WI38 (cell line): ENCODE results near the gene ZC3H8.

Experiments used
- H3K4me3 ChIP-seq: 2 replicates; pipeline ENCODE4 v1.5.1; 2011; ENCODE audit warnings: low read depth, mild to moderate bottlenecking, control low read depth, low read length
- TF ChIP-seq, protein P1 (sequence below): IDR thresholded peaks from 2 replicates; pipeline ENCODE4 v1.5.1; 2012; ENCODE audit warnings: low read depth, mild to moderate bottlenecking, control low read depth, low read length

Gene ZC3H8

DNA sequence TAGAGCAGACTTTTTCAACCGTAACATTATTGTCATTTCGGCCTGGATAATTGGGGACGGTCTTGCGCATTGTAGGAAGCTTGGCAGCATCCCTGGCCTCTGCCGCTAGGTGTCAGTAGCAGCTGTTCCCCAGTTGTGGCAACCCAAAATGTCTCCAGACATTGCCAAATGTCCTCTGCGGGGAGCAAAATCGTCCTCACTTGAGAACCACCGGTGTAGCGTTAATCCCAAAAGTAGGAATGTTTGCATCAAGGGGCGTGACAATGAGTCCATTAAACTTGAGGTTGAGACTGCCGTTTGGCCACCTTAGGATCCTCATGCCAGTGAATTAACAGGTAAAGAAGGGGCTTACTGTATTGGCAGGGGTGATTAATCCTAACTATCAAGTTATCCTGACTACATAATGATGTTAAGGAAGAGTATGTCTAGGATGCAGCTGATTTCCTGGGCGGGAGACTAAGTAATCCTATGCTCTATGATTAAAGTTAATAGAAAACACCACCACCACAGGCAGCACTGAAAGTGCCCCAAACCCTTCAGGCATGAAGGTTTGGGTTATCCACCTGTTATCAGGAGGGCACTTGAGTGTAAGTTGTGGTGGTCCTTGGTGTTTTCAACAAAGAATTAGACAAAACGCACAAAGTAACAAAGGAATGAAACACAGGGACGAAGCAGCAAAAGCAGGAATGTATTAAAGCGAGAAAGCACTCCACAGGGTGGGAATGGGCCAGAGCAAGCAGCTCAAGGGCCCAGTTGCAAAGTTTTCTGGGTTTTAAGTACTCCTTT is 4.9 kb upstream of the ZC3H8 start:
- TF ChIP-seq, protein P1, sequence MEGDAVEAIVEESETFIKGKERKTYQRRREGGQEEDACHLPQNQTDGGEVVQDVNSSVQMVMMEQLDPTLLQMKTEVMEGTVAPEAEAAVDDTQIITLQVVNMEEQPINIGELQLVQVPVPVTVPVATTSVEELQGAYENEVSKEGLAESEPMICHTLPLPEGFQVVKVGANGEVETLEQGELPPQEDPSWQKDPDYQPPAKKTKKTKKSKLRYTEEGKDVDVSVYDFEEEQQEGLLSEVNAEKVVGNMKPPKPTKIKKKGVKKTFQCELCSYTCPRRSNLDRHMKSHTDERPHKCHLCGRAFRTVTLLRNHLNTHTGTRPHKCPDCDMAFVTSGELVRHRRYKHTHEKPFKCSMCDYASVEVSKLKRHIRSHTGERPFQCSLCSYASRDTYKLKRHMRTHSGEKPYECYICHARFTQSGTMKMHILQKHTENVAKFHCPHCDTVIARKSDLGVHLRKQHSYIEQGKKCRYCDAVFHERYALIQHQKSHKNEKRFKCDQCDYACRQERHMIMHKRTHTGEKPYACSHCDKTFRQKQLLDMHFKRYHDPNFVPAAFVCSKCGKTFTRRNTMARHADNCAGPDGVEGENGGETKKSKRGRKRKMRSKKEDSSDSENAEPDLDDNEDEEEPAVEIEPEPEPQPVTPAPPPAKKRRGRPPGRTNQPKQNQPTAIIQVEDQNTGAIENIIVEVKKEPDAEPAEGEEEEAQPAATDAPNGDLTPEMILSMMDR, result peak; percentile 98

DNA sequence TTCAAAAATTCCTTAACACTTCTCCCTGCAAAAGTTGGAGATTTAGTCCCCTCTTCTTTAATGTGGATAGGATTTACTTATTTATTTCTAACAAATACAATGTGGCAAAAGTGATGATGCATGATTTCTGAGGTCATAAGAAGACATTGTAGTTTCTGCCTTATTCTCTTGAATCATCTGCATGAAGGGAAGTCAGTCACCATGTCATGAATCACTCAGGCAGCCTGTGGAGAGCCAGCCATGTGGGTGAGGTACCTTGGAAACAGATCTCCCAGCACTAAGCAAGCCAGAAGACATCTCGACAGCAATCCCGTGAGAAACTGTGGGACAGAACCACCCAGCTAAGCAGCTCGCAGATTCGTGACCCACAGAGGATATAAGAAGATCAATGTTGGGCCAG is 2.7 kb upstream of the ZC3H8 start:
- no peak overlapping the region for H3K4me3 ChIP-seq
- TF ChIP-seq, protein P1, result no peak

More for the DNA sequence above, 4.9 kb upstream of the ZC3H8 start:
- no peak overlapping the region for H3K4me3 ChIP-seq

DNA sequence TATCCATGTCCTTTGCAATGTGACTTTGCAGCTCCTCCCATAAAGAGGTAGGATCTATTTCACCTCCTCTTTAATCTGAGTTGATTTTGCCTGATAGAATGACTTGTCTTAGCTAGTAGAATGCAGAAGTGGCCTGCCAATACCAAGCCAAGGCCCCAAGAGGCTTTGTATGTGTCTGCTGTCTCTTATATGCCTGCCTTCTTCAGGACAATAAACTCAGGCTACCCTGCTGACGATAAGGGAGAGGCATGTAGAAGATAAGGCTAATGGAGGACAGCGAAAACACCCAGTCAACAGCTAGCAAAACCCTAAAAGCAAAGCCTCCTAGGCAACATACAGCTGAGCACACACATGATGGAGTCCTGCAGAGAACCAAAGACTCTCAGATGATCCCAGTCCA is 1.8 kb upstream of the ZC3H8 start:
- no peak overlapping the region for H3K4me3 ChIP-seq
- TF ChIP-seq, protein P1, result no peak

DNA sequence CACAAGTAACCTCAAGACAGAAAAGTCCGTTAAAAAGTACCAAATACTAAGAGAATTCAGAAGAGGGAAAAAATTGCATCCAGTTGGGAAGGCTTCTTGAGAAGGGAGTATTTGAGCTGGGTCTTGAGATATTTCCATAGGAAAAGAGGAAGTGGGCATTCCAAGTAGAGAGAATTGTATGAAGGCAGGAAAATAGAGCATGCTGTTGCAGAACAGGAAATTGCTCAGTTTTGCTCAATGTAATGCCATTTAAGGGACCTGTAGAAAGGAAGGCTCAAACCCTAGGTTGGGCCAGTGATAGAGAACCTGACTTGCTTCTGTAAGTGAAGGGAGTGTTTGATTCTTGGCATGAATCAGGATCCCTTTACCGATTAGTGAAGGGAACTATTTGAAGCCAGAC is 1.0 kb upstream of the ZC3H8 start:
- TF ChIP-seq, protein P1, result no peak
- H3K4me3 ChIP-seq, result no peak overlapping the region

DNA sequence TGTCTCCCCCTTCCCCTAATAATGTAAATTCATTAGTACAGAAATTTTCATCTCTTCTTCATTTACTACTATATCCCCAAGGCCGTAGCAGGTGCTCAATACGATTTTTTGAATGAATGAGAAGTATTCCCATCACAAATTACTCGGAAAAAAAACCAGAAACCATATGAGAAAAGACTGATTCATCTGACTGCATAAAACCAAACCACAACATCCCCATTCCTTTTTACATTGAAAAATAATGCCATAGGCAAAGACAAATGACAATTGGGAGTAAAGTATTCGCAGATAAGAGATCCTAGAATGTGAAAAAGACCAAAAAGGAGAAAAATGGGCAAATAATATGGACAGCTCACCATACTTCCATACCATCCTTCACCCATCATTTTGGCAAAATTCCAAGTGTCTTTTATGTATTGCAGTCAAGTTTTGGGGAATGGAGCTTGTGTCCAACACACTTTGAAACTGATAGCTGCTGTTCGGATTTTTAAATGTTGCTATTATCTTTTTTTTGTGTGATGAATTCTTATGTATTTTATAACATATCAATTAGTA is 1.5 kb downstream of the ZC3H8 start:
- no peak overlapping the region for H3K4me3 ChIP-seq
- TF ChIP-seq, protein P1, result no peak

DNA sequence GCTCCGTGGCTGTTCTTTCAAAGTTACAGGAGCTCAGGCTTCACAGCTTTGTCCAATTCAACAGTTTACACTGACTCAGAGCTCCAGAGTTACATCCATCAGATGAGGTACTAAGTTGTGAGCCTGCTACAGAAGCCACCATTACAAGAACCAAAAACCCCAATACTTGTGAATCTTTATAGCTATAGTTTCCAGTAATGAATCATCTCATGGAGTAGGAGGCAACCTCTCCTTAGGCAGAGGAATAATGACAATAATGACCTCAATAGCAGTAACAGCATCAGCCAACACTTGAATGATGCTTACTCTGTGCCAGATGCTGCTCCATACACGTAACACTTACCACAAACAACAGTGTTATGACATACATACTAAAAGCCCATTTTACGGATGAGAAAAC is 3.6 kb downstream of the ZC3H8 start:
- TF ChIP-seq, protein P1, result no peak
- H3K4me3 ChIP-seq, result no peak overlapping the region

DNA sequence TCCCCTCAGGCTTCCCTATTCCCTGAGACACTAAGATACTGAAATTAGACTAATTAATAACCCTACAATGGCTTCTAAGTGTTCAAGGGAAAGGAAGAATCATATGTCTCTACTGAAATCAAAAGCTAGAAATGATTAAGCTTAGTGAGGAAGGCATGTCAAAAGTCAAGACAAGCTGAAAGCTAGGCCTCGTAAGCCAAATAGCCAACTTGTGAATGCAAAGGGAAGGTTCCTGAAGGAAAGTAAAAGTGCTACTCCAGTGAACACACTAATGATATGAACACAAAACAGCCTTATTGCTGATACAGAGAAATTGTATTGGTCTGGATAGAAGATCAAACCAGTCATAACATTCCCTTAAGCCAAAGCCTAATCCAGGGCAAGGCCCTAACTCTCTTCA is 10.0 kb downstream of the ZC3H8 start:
- TF ChIP-seq, protein P1, result no peak
- H3K4me3 ChIP-seq, result no peak overlapping the region
